NCI-H1092 (cell line): ENCODE data around the gene MTHFSD.
"Not testable (repeated sequence)": the region's sequence is repeated elsewhere in the genome, so short reads cannot be mapped to it uniquely, and the experiment has no call there.

Source experiments
- DNase-seq: peaks from one replicate; lab custom pipeline; 2025; lab: John Stamatoyannopoulos, UW

MTHFSD gene

GRCh38 chr16:86554917-86555703, at the start of gene MTHFSD:
Gene MTHFSD (minus strand): TSS chr16:86555235. CDS start chr16:86555184, 51 bp downstream.
- DNase-seq, result peak; percentile 86

GRCh38 chr16:86604436-86605193, 49.6 kb upstream of the MTHFSD start:
- no peak for DNase-seq

- no peak for DNase-seq
Measured at GRCh38 chr16:86602521-86602920, 47.5 kb upstream of the MTHFSD start.

GRCh38 chr16:86601356-86601755, 46.3 kb upstream of the MTHFSD start:
- DNase-seq, result no peak

GRCh38 chr16:86598607-86599565, 43.9 kb upstream of the MTHFSD start:
- DNase-seq, result no peak

- DNase-seq, result no peak
Measured at GRCh38 chr16:86597880-86598606, 43.0 kb upstream of the MTHFSD start.

- DNase-seq, result no peak
Measured at GRCh38 chr16:86597126-86597879, 42.3 kb upstream of the MTHFSD start.

GRCh38 chr16:86595983-86596605, 41.1 kb upstream of the MTHFSD start:
- DNase-seq, result no peak

- no peak for DNase-seq
Measured at GRCh38 chr16:86594721-86595120, 39.7 kb upstream of the MTHFSD start.

- DNase-seq, result no peak
Measured at GRCh38 chr16:86593913-86594620, 39.0 kb upstream of the MTHFSD start.

GRCh38 chr16:86591270-86591669, 36.2 kb upstream of the MTHFSD start:
- DNase-seq, result no peak

GRCh38 chr16:86590501-86591144, 35.6 kb upstream of the MTHFSD start:
- no peak for DNase-seq

GRCh38 chr16:86587955-86588354, 32.9 kb upstream of the MTHFSD start:
- not testable (repeated sequence) for DNase-seq

- DNase-seq, result no peak
Measured at GRCh38 chr16:86587487-86587886, 32.5 kb upstream of the MTHFSD start.

- no peak for DNase-seq
Measured at GRCh38 chr16:86585821-86586611, 31.0 kb upstream of the MTHFSD start.

- no peak for DNase-seq
Measured at GRCh38 chr16:86584726-86585721, 30.0 kb upstream of the MTHFSD start.
